ENCODE data around the gene ZNHIT1.
A peak's percentile ranks its signal among the peaks of the same experiment; 100 is the strongest.

ZNHIT1 gene
- 33.0 to 44.2 (median 33.5) reads per million in 4 donors for total RNA-seq

DNA sequence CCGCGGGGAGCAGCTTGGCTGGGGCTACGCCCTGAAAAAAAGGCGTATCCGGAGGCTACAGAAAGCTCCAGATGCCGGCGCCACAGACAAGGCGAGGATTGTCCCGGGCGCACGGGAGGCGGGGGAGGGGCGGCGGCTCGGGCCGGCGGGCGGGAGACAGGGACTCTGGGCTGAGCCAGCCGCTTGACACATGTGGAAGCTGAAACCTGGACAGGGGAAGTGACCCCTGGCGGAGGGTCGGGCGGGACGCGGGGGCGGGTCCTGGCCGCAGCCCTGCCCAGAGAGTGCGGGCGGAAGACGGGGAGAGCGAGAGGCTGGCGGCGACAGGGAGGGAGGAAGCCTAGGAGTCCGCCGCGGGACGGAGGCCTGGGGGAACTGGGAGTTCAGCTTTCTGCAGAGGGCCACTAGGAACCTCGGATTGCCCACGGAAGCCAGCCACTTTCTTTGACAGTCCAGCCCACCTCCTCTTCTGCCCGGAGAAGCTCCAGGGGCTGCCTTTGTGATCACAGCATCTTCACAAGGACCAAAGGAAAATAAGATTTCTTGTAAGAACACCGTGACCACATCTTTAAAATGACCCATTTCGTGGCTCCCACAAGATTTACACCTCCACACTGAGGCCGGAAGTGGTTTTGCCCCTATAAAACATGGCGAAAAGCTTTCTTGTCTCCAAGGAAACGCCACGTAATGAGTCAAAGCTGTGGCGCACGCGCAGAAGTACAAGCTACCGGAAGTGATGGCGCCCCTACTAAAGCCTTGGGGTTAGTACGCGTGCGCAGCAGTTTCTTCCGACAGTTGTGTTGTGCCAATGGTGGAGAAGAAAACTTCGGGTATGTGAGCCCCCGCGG is at the start of gene ZNHIT1, which contains the start of gene PLOD3:
Gene ZNHIT1 (plus strand): TSS at position 778 of the 848 bp plus-strand sequence. CDS start 31 bp downstream, at position 809.
Gene PLOD3 (minus strand): TSS at position 194 of the 848 bp plus-strand sequence. CDS start 307 bp downstream, outside the sequence.
- peak; percentile 91 to 97 (median 93) for DNase-seq

DNA sequence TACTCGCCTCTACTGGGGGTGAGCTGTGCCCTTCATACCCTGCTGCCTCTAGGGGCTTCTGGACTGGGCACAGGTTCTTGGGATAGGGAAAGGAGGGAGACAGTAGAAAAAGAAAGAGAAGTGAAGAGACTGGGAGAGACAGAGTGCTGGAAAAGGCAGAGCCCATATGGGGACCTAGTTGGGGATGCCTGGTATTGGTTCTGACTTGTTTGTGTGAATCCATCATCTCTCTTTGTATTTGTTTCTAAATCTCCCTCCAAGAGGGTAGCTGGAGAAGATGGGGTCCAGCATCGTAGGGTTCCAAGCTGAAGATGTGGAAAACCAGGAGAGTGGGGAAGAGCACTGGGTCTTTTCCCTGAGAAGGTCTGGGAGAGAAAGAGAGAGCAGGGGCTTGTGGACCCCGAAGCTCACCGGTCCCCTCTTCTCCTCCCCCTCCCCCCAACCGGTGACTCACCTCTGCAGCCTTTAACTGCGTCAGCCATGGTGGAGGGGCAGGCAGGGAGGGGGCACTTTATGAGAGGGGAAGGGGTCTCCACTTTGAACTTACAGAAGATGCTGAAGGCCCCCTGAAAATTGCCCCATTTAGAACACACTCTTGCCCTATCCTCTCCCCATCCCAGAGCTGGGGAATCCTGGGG is 49.4 kb upstream of the ZNHIT1 start:
- DNase-seq, result no peak

DNA sequence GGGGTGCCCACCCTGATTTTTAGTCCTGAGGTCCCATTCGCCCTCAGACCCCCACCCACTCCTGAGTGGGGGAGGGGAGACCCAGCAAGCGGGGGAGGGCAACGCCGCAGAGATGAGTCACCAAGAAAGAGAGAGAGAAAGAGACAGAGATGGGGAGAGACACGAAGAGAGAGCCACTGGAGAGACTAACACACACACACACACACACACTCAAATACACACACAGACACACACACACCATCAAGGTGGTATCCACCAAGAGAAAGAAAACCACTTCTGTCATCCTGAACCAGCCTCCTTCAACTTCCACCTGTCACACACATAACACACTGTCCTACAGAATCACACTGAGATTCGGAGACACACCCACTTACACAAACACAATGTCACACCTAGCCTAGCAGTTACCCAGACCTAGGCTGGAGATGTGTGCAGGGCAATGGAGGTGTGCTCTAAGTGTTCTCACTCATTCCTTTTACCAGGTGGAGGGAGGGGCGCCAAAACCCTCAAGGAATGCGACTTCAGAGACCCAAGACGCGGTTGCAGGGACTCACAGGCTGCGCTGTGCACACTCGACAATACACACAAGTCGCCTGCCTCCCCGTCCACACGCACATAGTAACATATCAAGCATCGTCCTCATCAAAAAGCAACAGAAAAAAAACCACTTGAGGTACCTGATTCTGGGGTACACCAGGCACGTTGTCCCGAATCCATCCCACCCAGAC is 48.7 kb upstream of the ZNHIT1 start:
- DNase-seq, result no peak

DNA sequence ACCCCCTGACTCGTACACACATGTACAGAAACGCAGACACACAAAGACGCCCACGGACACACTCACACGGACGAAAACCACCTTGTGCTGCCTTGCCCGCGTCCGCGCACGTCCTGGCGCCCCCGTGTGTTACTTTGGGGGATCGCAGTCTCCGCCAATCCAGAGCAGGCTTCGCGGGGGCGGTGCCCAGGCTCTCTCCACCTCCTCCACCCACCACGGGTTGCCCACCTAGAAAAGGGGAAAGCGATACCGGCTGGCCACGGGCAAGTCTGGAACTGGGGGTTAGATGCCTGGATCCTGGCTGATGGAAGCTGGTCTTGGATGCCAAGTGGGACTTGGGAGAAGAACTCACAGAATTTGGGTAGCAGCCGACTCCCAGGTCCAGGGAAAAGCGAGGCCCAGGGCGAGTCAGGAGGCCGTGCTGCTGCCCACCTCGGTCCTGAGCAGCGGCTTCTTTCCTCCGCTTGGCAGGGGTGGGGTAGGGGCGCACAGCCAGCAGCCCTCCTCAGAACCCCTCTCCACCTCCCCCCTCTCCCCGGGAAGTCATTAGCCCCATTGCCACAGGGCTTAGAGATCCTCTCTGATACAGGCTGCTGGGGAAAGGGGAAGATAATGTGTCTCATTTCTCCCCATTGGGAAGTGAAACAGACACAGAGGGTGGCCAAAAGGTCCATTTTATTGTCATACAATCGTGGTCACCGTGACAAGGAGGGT is 48.0 kb upstream of the ZNHIT1 start:
- peak; percentile 56 to 72 (median 68) for DNase-seq

DNA sequence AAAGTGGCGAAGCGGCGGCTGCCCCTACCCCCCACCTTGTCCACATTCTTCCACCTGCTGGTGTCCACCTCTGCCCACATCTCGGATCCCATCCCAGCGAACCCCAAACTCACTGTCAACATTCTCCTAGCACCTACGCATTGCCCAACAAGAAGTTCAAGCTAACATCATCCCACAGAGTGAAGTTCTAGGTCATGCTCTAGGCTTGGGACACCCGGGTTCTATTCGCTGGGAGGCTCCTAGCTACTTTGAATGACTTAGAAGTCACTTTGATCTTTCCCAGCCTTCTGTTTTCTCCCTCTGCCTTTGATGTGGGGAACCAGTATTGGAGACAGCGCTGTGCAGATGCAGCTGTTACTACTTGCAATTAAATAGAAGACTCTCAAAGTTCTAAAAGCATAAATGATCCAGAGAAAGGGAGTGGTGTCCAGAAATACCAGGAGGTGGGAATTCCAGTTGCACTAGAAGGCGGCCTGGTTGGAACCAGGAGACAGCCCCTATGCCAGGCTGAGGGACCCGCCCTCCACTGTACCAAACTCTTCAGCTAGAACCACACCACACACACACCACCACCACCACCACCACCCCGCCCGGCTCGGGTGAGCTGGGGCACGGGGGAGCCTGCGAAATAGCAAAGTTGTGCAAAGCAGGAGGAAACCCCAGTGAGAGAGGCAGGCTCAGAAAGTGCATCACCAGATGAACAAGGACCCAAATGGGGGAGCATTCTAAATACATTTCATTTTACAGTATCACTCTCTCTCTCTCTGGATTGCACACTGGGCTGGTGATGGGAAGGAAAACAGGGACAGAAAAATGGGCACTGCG is 47.1 kb upstream of the ZNHIT1 start:
- DNase-seq, result no peak

DNA sequence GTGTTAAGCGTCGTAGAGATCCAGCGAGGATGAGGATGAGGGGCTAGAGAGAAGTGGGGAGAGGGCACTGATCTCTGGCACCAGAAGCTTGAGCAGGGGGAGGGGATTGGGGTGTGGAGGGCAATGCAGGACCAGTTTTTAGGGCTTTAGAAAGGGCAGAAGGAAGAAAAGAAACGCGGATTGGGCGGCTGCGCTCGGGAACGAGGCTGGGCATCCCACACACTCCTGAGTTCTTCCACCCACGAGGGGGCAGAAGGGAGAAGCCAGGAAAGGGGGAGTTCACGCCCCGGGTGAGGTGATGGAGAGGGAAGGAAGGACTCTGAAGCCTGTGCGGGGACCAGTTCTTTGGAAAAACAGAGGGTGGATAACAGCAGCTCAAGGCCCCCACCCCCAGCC is 46.5 kb upstream of the ZNHIT1 start:
- no peak for DNase-seq

DNA sequence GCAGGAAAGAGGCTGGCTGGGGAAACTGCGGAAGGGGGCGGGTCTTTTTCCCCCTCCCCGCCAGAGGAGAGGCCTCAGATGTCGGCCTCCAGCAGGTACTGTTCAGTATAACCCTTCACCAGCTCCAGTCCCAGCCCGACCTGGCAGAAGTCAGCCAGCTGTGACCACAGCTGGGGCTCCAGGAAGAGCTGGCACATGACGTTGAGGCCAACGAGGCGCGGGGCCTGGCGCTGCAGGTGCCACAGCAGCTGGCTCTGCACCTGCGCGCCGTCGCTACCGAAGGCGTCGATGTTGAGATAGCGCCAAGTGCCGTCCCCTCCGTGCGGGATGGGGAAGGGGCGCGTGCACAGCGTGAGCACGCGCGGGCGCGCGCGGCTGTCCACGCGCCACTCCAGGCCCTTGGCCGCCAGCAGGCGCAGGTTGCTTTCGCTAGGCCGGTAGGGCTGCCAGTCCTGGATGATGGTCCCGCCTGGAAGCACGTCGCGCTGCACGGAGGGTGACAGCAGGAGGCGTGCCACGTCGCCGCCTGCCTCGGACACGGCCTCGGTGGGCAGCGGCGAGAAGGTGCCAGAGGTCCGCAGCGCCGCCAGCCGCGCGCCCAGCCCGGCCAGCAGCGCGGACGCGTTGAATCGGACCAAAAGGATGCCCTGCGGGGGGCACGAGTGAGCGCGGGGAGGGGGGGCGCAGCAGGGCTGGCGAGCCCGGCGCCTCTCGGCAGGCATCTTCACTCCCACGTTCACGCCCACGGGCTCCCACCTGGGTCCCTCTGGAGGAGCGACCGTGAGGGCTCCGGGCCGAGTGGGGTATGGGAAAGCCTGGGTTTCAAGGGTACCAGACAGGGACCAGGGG is 45.7 kb upstream of the ZNHIT1 start:
- peak in 1 of 5 donors; percentile 35 for DNase-seq

DNA sequence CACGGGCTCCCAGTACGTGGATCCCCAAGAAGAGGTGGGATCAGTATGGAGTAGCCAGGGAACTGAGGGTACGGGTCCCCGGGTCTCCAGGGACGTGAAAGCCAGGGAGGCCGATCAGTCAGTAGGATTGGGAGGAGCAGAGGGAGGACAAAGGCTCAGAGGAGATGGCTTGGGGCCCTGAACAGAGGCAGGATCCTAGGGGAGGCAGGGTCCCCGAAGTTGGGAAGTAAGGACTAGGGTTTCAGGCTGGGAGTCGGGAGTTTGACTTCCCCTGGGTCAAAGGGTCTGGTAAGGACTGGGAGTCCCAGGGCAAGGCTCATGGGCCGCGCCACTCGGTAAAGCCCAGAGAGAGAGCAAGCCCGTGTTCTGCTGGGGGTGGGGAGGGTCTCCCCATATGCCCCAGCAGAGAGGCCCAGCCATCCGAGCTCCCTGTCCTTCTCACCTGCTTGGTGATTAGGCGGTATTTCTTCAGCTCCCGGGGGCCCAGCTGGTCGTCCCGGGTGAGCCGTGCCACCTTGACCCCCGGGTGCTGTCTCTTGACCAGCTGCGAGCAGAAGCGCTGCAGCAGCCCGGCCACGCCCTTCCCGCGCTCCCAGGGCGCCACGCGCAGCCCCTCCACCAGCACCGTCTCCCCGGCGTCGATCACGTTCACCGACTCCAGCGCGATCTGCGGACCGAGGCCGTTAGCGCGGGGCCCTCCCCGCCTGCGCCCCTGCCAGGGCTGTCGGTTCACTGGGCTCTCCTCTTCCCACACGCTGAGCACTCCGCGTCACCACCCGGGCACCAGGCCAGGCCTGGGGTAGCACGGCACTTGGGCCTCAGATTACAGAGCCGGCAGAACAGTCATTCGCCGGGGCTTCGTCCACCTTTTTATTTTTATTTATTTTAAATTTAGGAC is 44.9 kb upstream of the ZNHIT1 start:
- DNase-seq, result no peak

DNA sequence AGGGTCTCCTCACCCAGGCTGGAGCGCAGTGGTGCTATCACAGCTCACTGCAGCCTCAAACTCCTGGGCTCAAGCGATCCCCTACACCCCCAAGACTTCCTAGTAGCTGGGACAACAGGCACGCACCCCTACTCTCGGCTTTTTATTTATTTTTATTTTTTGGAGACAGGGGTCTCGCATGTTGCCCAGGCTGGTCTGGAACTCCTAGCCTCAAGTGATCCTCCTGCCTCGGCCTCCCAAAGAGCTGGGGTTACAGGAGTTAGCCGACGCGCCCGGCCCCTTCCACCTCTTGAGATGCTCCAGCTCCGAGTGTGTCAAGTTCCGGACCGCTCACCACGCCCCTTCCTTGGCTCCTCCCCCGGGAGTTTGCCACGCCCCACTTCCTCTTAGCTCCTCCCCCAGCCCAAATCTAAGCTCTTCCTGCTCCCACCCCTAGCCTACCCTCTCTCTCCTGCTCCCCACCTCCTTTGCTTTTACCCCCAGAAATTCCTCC is 44.2 kb upstream of the ZNHIT1 start:
- peak in 4 of 5 donors; percentile 39 to 79 (median 47) for DNase-seq

DNA sequence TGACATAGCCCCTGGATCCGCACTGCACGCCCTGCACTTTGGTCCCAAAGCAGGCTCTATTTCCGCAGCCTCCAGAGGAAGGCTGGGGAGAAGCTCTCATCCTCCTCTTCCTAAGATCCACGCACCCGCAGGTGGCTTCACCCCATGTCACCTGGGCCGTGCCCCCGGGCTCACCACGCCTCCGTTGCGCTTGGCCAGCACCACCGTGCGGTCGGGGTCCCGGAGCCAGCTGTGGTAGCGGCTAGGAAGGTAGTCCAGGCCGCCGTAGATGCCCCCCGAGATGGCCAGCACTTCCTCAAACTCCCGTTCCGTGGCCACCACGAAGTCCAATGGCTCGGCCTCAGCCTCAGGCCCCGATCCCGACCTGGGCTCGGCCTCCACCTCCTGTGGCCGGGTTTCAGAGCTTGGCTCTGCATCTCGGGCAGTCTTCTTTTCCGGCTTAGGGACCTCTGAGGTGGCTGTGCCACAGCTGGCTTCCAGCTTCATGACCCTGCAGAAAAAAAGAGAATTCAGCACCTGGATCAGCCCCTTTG is 43.6 kb upstream of the ZNHIT1 start:
- DNase-seq, result no peak

DNA sequence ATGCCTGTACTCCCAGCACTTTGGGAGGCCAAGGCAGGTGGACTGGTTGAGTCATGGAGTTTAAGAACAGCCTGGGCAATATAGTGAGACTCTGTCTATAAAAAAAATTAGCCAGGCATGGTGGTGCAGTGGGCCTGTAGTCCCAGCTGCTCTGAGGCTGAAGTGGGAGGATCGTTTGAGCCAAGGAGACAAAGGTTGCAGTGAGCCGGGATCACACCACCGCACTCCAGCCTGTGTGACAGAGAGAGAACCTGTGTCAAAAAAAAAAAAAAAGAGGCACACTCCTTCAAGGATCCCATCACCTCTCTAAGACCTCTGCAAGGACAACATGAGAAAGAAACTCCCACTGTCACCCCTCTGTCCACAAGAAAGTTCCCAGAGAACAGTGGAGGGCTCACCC is 42.3 kb upstream of the ZNHIT1 start:
- no peak for DNase-seq

DNA sequence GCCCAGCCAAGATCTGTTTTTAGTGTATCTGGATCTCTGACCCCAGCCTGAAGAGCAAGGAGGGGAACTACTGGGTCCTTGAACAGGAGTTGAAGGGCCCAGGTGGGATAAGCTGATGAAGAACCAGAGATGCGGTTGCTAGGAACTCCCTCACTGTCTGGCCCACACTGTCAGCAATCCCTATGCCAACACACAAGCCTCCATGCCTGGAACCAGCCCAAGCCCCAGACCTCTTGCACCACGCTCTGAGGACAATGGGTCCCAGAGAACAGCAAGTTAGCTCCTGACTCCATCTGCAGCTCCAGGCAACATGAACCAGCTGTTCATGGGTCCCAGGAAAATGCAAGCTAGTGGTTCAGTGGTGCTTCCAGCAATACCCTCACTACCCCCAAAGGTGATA is 40.3 kb upstream of the ZNHIT1 start:
- DNase-seq, result no peak

DNA sequence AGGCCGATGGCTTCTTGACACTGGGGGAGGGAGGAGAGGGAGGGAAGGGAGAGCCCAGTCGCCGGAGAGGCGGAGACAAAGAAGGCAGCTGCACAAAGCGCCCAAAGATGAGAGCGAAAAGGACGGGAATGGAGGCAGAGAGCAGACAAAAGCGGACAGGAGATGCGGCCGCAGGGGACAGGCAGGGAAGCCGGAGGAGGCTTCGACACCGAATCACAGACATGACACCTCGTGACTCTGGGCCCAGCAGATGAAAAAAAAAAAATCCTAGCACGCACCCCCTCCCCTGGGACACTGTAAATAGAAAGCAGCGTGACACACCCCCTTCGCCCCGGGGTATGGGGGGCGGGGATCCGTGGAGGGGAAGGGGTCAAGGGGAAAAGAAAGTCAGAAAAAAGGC is 38.8 kb upstream of the ZNHIT1 start:
- no peak for DNase-seq

DNA sequence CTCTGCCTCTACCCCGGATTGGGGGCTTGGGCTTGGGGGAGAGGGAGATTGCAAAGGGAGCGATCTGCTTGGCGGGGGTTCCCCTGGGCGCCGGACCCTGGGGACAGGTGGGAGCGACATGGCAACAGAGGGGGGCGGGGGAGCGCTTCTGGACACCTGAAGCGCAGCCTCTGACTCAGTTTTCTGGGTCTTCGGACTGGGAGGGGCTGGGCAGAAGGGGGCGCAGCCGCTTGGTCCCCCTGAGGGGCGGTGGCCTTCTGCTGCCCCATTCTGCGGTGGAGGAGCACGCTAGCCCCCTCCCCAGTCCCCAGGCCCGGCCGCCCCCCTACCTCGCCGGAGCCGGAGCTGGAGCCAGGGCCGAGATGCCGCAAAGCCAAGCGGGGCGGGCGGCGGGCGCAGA is 38.3 kb upstream of the ZNHIT1 start:
- no peak for DNase-seq

DNA sequence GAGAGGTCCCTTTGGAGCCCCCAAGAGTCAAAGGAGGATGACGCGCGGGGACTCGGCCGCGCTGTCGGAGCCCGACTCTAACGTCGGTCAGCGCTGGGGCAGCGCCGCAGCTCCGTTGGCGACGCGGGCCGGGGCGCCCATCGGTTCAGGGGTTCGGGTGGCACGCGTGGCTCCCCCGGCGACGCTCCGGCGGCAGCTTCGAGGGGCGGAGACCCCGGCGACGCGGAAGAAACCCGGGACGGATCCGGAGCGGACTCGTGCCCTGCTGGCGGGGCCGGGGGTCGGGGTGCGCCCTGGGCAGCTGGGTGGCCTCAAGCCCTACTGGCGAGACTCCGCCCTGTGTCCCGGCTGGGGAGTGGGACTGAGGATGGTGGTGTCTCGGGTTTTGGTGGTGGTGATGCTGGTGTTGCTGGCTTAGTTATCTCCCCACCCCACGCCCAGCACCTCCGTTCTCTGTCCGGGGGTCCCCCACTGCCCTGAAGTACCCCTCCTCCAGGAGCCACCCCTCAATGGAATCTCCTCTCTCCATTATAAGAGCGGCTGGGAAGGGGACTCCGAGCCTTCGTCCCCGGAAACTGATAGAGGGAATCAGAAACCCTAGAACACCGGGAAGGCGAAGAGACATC is 37.7 kb upstream of the ZNHIT1 start, which contains the start of gene NAT16:
Gene NAT16 (minus strand): TSS at position 164 of the 626 bp plus-strand sequence. CDS start 5,486 bp downstream, outside the sequence.
- no peak for DNase-seq

DNA sequence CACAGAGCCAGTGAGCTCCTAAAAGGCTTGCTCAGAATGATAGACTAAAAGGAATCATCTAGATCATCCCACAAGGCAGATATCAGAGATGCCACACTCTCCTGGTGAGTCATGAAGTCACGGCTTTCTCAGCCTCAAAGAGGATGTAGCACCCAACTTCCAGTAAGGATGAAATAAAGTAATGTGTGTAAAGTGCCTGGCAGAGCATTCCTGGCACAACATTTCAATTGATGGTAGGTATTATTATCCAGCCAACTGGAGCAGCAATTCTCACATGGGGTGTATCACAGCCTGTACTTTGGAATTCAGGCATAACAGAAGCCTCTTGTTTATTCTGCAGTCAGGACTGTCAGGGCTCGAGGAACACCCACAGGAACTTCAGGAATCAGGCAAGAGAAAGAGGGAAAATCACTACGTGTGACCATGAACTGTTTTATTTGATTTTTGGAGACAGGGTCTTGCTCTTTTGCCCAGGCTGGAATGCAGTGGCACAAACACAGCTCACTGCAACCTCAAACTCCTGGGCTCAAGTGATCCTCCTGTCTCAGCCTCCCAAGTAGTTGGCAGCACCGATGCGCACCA is 32.6 kb upstream of the ZNHIT1 start:
- no peak for DNase-seq

DNA sequence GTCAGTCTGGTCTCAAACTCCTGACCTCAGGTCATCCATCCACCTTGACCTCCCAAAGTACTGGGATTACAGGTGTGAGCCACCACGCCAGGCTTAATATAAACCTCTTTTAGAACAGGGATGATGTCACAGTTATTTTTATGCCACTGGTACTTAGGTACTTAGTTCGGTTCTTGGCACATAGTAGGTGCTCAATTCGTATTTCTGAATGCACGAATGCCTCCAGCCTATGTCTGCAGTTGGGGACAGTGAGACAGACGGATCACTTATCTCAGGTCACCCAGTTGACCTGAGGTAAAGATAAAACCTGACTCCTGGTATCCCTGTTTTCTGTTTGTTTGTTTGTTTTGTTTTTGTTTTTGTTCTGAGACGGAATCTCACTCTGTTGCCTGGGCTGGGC is 31.8 kb upstream of the ZNHIT1 start:
- DNase-seq, result no peak

DNA sequence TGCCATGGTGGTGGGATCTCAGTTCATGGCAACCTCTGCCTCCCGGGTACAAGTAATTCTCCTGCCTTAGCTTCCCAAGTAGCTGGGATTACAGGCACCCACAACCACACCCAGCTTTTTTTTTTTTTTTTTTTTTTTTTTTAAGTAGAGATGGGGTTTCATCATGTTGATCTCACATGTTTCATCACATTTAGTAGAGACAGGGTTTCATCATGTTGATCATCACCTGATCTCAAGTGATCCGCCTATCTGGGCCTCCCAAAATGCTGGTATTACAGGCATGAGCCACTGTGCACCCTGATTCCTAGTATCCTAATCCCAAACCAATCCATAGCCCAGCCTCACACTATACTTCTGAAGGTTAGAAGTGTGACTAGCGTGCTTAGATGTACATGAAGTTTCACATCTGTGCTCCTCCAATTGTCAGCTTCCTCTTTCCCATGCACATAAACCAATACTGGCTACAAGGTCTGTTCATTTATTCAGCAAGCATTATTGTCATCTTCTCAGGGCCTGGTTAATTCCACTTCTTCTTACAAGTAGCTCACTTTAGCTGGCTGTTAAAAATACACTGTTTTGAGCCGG is 31.0 kb upstream of the ZNHIT1 start:
- DNase-seq, result no peak
